ENCODE measurements around the gene DCDC2C.

- TF ChIP-seq CTCF (IDR thresholded peaks at IDR 0.05) (no peak), POLR2A (IDR thresholded peaks at IDR 0.05) (no peak)
Observed at GRCh38 chr2:3793249-3793648, 89.9 kb downstream of the DCDC2C start.

Measured in uterus (tissue), 2 donors.